B cell (primary cell): ENCODE results near the gene NUDT12. TPM values are rescaled to one million over a fixed set of nuclear protein-coding genes. Genes with fewer than 3 reads are reported as not detected.

Experiments used
- ATAC-seq: fragments of 200-7000 bp; cut with Tn5 transposase; one replicate; pipeline ENCODE4 v1.10.0; 2021; ENCODE audit warnings: low read depth, mild to moderate bottlenecking, moderate number of reproducible peaks, moderate library complexity
- CTCF ChIA-PET: fragments of 350-600 bp; sonication (Branson Sonifier 250); formaldehyde crosslinking; loops from one replicate; lab custom pipeline; 2021; ENCODE audit warnings: antibody characterized with exemption, inconsistent platforms; lab: Charles Lee
- POLR2A ChIA-PET: fragments of 350-600 bp; sonication (Branson Sonifier 250); formaldehyde crosslinking; loops from one replicate; lab custom pipeline; 2021; ENCODE audit warnings: antibody characterized with exemption; lab: Charles Lee
- DNase-seq: peaks from one replicate; pipeline ENCODE4 v3.0.0; 2013
- H2AFZ ChIP-seq: 2 replicates; pipeline ENCODE4 v1.6.1; 2012; ENCODE audit warnings: mild to moderate bottlenecking, low read depth, low read length; ENCODE audit not compliant: insufficient read depth, poor library complexity, severe bottlenecking
- H3K27ac ChIP-seq, 2 donors: 1 replicate in 1 of 2; 2 replicates in 1 of 2; pipeline ENCODE4 v1.5.1; 2012 to 2013; ENCODE audit warnings: low read length in 2 of 2, mild to moderate bottlenecking in 2 of 2, moderate library complexity in 1 of 2
- H3K27me3 ChIP-seq, 4 experiments: fragments of 200-600 bp in 1 of 4; sonication (generic) in 1 of 4; replicated peaks in 1 of 4; 1 replicate in 2 of 4; 2 replicates in 2 of 4; pipeline versions ENCODE4 v1.6.1 to v1.7.0; 2013 to 2016; ENCODE audit warnings: low read length in 3 of 4, mild to moderate bottlenecking in 2 of 4, mixed read lengths in 1 of 4, moderate library complexity in 1 of 4; ENCODE audit not compliant: insufficient read depth in 4 of 4, control insufficient read depth in 3 of 4; ENCODE audit errors: control extremely low read depth in 1 of 4
- H3K36me3 ChIP-seq, 2 experiments: replicated peaks in 1 of 2; 1 replicate in 1 of 2; 2 replicates in 1 of 2; pipeline versions ENCODE4 v1.6.1 to v1.7.1; 2013; ENCODE audit warnings: low read length in 1 of 2; ENCODE audit not compliant: insufficient read depth in 2 of 2, control insufficient read depth in 1 of 2; ENCODE audit errors: control extremely low read depth in 1 of 2, extremely low read depth in 1 of 2
- H3K4me1 ChIP-seq, 2 donors: fragments of 200-600 bp in 1 of 2; sonication (generic) in 1 of 2; 1 replicate in 1 of 2; 2 replicates in 1 of 2; pipeline versions ENCODE4 v1.5.1 to v1.6.1; 2013 to 2017; ENCODE audit warnings: low read length in 2 of 2; ENCODE audit not compliant: control insufficient read depth in 2 of 2, insufficient read depth in 2 of 2
- H3K4me2 ChIP-seq: replicated peaks from 2 replicates; pipeline ENCODE3; 2012; ENCODE audit warnings: mild to moderate bottlenecking, low read depth, low read length; ENCODE audit not compliant: poor library complexity, severe bottlenecking
- H3K4me3 ChIP-seq, 5 experiments: fragments of 200-600 bp in 1 of 5; sonication (generic) in 1 of 5; 1 replicate in 3 of 5; 2 replicates in 2 of 5; pipeline versions ENCODE4 v1.5.1 to v1.7.0; 2011 to 2016; ENCODE audit warnings: low read length in 4 of 5, mild to moderate bottlenecking in 4 of 5, low read depth in 2 of 5, control low read depth in 1 of 5, moderate library complexity in 1 of 5; ENCODE audit not compliant: insufficient read depth in 1 of 5; ENCODE audit errors: control extremely low read depth in 1 of 5, extremely low read depth in 1 of 5
- H3K79me2 ChIP-seq: fragments of 200-600 bp; sonication (generic); one replicate; pipeline ENCODE4 v1.6.0; 2016; ENCODE audit warnings: low read length; ENCODE audit not compliant: control insufficient read depth, insufficient read depth
- H3K9ac ChIP-seq: fragments of 200-600 bp; sonication (generic); 2 replicates; pipeline ENCODE4 v1.6.1; 2017; ENCODE audit warnings: mild to moderate bottlenecking, low read length, moderate library complexity
- H3K9me3 ChIP-seq, 3 donors: one replicate each; pipeline versions ENCODE4 v1.6.1 to v1.7.1; 2013; ENCODE audit warnings: low read length in 2 of 3; ENCODE audit not compliant: control insufficient read depth in 2 of 3, insufficient read depth in 1 of 3; ENCODE audit errors: control extremely low read depth in 1 of 3
- H4K20me1 ChIP-seq: 2 replicates; pipeline ENCODE4 v1.6.0; 2012; ENCODE audit warnings: mild to moderate bottlenecking, low read length; ENCODE audit not compliant: insufficient read depth, control insufficient read depth, poor library complexity, severe bottlenecking
- H3K27ac Mint-ChIP-seq: one replicate; pipeline ENCODE4 v1.8.0; 2021; ENCODE audit warnings: mixed read lengths
- H3K27me3 Mint-ChIP-seq: one replicate; pipeline ENCODE4 v1.8.0; 2021; ENCODE audit warnings: mixed read lengths
- H3K4me1 Mint-ChIP-seq: one replicate; pipeline ENCODE4 v1.8.0; 2021; ENCODE audit warnings: mixed read lengths
- H3K4me3 Mint-ChIP-seq: one replicate; pipeline ENCODE4 v1.8.0; 2021; ENCODE audit warnings: mixed read lengths
- H3K9me3 Mint-ChIP-seq: one replicate; pipeline ENCODE4 v1.8.0; 2022; ENCODE audit warnings: mixed read lengths; ENCODE audit not compliant: insufficient read depth
- EZH2 ChIP-seq: IDR thresholded peaks from 2 replicates; pipeline ENCODE4 v1.6.1; 2012; ENCODE audit warnings: borderline replicate concordance, low read depth, mild to moderate bottlenecking, moderate library complexity, low read length; ENCODE audit not compliant: insufficient read depth, poor library complexity, severe bottlenecking
- WGBS: methylation state at CpG from one replicate; pipeline ENCODE4 v1.1.5; 2013; ENCODE audit warnings: missing lambda C conversion rate; ENCODE audit not compliant: insufficient coverage; 5-methylcytosine and 5-hydroxymethylcytosine counted together
- intact Hi-C: fragments of 100-400 bp; cut with micrococcal nuclease; formaldehyde crosslinking; loops from one replicate; pipeline ENCODE4 v1.10.0; 2022
- polyA plus RNA-seq: library from polyadenylated mRNA; depleted of rRNA; stranded (reverse); fragments of >200 nt; gene quantifications from 2 replicates; pipeline ENCODE4 v1.2.3, GENCODE V29; 2012
- total RNA-seq, 2 donors: library from RNA; stranded (reverse); fragments of 120-200 nt in 1 of 2; gene quantifications; 1 replicate in 1 of 2; 2 replicates in 1 of 2; pipeline versions ENCODE4 v1.2.3 to v1.2.4, GENCODE V29; 2013 to 2022
- TF ChIP-seq, protein P1 (sequence below): fragments of 200-600 bp; IDR thresholded peaks from one replicate; pipeline ENCODE4 v1.8.0; 2022; ENCODE audit warnings: antibody characterized with exemption, mild to moderate bottlenecking

The NUDT12 gene
- total and polyA plus RNA-seq, 2 donors (not counting 1 experiment from before 2014, with no cell fraction given) = 0.97 to 2.6 TPM

DNA sequence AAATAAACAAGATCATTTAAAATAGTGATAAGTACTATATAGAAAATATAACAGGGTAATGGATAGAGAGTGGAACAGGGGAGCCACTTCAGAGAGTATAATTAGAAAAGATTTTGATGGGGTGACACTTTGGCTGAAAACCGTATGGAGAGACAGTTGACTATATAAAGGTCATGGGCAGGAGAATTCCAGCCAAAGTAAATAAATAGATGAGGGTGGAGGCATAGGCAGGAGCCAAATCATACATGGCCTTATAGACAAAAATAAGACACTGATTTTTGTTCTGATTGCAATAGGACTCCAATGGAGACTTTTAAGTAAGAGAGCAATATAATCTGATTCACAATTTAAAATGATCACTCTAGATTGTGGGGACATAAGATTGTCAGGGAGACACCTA is 37.5 kb upstream of the NUDT12 start:
- Mint-ChIP-seq H3K27ac (no peak overlapping the region), H3K4me3 (no peak overlapping the region), H3K27me3 (peaks cover 2% of the 10 kb centered on the region), H3K4me1 (no peaks in the 10 kb centered on the region), H3K9me3 (no peaks in the 10 kb centered on the region)
- TF ChIP-seq, protein P1, sequence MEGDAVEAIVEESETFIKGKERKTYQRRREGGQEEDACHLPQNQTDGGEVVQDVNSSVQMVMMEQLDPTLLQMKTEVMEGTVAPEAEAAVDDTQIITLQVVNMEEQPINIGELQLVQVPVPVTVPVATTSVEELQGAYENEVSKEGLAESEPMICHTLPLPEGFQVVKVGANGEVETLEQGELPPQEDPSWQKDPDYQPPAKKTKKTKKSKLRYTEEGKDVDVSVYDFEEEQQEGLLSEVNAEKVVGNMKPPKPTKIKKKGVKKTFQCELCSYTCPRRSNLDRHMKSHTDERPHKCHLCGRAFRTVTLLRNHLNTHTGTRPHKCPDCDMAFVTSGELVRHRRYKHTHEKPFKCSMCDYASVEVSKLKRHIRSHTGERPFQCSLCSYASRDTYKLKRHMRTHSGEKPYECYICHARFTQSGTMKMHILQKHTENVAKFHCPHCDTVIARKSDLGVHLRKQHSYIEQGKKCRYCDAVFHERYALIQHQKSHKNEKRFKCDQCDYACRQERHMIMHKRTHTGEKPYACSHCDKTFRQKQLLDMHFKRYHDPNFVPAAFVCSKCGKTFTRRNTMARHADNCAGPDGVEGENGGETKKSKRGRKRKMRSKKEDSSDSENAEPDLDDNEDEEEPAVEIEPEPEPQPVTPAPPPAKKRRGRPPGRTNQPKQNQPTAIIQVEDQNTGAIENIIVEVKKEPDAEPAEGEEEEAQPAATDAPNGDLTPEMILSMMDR = no peak
- TF ChIP-seq EZH2 = no peak
- intact Hi-C loops = no loop called here
- Histone ChIP-seq H2AFZ (no peak overlapping the region), H3K36me3 (no peaks in the 10 kb centered on the region), H3K27ac (no peak overlapping the region), H3K9me3 (peaks cover 0 to 1% (median 0%) of the 10 kb centered on the region in 3 donors), H3K79me2 (no peaks in the 10 kb centered on the region), H3K27me3 (peaks cover 0 to 4% (median 0%) of the 10 kb centered on the region in 4 experiments), H3K4me1 (no peaks in the 10 kb centered on the region), H3K4me3 (no peak overlapping the region), H3K4me2 (no peak overlapping the region), H4K20me1 (no peaks in the 10 kb centered on the region), H3K9ac (no peak overlapping the region)
- ATAC-seq (no peak), DNase-seq (no peak)
- CTCF ChIA-PET = no interaction called here
- WGBS = 100% methylated on average over 1 of the region's 1 CpG
- POLR2A ChIA-PET = no interaction called here

DNA sequence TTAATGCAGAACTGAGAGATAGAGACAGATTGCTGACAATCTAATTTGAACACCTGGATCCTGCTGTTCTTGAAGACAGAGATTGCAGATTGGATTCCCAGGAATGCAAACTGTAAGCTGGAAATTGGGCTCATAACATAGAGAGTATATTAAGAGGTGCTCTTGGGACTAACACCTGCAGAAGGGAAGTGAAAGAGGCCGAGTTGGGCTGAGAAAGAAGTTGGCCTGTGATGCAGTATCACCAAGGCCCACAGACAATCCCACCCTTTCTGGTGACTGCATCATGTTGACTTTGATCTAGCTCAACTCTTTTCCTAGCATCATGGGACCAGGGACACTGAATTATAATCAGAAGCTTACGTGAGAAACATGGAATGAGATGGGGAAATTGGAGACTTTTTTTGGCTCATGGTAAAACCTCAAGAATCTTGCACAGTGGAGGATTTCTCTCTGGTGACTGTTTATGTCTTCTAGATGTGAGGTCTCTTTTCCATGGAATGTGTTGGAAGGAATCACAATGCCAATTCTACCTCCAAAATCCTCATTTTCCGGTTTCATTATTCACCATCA is 36.5 kb upstream of the NUDT12 start:
- H3K27ac ChIP-seq = no peak overlapping the region
- H3K36me3 ChIP-seq = no peaks in the 10 kb centered on the region
- ATAC-seq (no peak), DNase-seq (no peak)
- no peaks in the 10 kb centered on the region for H4K20me1 ChIP-seq
- Mint-ChIP-seq H3K27me3 (peaks cover 8% of the 10 kb centered on the region), H3K4me3 (no peak overlapping the region), H3K27ac (no peak overlapping the region), H3K4me1 (no peaks in the 10 kb centered on the region), H3K9me3 (no peaks in the 10 kb centered on the region)
- no peaks in the 10 kb centered on the region for H3K79me2 ChIP-seq
- TF ChIP-seq, protein P1 = no peak
- TF ChIP-seq EZH2 = no peak
- intact Hi-C loops = no loop called here
- peaks cover 0 to 1% (median 0%) of the 10 kb centered on the region in 3 donors for H3K9me3 ChIP-seq
- no peak overlapping the region for H3K4me2 ChIP-seq
- CTCF ChIA-PET = no interaction called here
- H3K4me3 ChIP-seq = no peak overlapping the region
- no CpG with 5 or more reads among the region's 3 CpGs for WGBS
- H2AFZ ChIP-seq = no peak overlapping the region
- no peaks in the 10 kb centered on the region for H3K4me1 ChIP-seq
- H3K27me3 ChIP-seq = peaks cover 0 to 4% (median 0%) of the 10 kb centered on the region in 4 experiments
- POLR2A ChIA-PET = no interaction called here
- no peak overlapping the region for H3K9ac ChIP-seq
